GM21528 (cell line): ENCODE results near the gene FGFR3.

ENCODE experiments used
- ATAC-seq: cut with Tn5 transposase; IDR thresholded peaks from one replicate; pipeline ENCODE4 v1.9.1; 2021; ENCODE audit warnings: mild to moderate bottlenecking, moderate library complexity; ENCODE audit not compliant: unreplicated experiment, low FRiP score

FGFR3 gene

GRCh38 chr4:1813231-1813630 is 20.1 kb downstream of the FGFR3 start:
- no peak for ATAC-seq

GRCh38 chr4:1813915-1814314 is 20.8 kb downstream of the FGFR3 start:
- no peak for ATAC-seq

- ATAC-seq: no peak
Observed at GRCh38 chr4:1814453-1814852, 21.4 kb downstream of the FGFR3 start.

GRCh38 chr4:1815096-1815996 is 22.3 kb downstream of the FGFR3 start:
- no peak for ATAC-seq

- no peak for ATAC-seq
Observed at GRCh38 chr4:1815997-1816860, 23.1 kb downstream of the FGFR3 start.

- ATAC-seq: no peak
Observed at GRCh38 chr4:1819284-1819683, 26.2 kb downstream of the FGFR3 start.

GRCh38 chr4:1819816-1820215 is 26.7 kb downstream of the FGFR3 start:
- no peak for ATAC-seq

GRCh38 chr4:1821679-1822567 is 28.8 kb downstream of the FGFR3 start:
- no peak for ATAC-seq

- ATAC-seq: no peak
Observed at GRCh38 chr4:1822568-1823544, 29.8 kb downstream of the FGFR3 start.

- ATAC-seq: no peak
Observed at GRCh38 chr4:1823545-1823932, 30.4 kb downstream of the FGFR3 start.

GRCh38 chr4:1824746-1825145 is 31.7 kb downstream of the FGFR3 start:
- no peak for ATAC-seq

- no peak for ATAC-seq
Observed at GRCh38 chr4:1825326-1825725, 32.2 kb downstream of the FGFR3 start.

- ATAC-seq: no peak
Observed at GRCh38 chr4:1826531-1827350, 33.6 kb downstream of the FGFR3 start.

GRCh38 chr4:1830234-1830633 is 37.1 kb downstream of the FGFR3 start:
- ATAC-seq: no peak

GRCh38 chr4:1830642-1831228 is 37.6 kb downstream of the FGFR3 start:
- no peak for ATAC-seq

- ATAC-seq: no peak
Observed at GRCh38 chr4:1831331-1831730, 38.2 kb downstream of the FGFR3 start.

- ATAC-seq: no peak
Observed at GRCh38 chr4:1832690-1833089, 39.6 kb downstream of the FGFR3 start.
